ENCODE measurements around the gene CCNF.

CCNF gene

DNA sequence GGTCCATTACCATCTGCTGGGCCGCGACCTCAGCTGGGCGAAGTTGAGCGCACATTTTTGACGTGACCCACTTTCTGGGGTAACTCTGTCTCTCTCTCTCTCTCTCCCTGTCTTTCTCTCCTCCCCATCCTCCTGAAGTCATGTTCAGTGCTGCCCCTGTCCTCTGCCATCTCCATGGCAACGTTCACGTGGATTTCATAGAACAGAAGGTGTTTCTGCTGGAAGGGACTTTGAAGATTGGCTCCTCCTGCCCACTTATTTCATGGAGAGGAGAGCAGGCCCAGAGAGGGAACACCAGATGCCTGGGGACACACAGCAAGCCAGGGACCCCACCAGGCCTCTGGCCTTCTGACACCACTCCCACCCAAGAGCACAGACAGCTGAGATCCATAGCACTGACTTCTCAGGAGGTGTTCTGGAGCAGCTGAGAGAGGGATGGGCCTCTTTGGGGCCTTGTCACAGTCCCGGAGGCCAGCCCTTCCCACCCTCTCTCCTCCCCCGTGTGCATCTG is 4.2 kb upstream of the CCNF start (continued):
- TF ChIP-seq, protein P1, sequence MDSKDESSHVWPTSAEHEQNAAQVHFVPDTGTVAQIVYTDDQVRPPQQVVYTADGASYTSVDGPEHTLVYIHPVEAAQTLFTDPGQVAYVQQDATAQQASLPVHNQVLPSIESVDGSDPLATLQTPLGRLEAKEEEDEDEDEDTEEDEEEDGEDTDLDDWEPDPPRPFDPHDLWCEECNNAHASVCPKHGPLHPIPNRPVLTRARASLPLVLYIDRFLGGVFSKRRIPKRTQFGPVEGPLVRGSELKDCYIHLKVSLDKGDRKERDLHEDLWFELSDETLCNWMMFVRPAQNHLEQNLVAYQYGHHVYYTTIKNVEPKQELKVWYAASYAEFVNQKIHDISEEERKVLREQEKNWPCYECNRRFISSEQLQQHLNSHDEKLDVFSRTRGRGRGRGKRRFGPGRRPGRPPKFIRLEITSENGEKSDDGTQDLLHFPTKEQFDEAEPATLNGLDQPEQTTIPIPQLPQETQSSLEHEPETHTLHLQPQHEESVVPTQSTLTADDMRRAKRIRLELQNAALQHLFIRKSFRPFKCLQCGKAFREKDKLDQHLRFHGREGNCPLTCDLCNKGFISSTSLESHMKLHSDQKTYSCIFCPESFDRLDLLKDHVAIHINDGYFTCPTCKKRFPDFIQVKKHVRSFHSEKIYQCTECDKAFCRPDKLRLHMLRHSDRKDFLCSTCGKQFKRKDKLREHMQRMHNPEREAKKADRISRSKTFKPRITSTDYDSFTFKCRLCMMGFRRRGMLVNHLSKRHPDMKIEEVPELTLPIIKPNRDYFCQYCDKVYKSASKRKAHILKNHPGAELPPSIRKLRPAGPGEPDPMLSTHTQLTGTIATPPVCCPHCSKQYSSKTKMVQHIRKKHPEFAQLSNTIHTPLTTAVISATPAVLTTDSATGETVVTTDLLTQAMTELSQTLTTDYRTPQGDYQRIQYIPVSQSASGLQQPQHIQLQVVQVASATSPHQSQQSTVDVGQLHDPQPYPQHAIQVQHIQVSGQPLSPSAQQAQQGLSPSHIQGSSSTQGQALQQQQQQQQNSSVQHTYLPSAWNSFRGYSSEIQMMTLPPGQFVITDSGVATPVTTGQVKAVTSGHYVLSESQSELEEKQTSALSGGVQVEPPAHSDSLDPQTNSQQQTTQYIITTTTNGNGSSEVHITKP (tag by site-specific recombination; IDR thresholded peaks at IDR 0.05): no peak
- TF ChIP-seq ZSCAN23 (tag by site-specific recombination; IDR thresholded peaks at IDR 0.05) (no peak), ZFHX2 (tag by site-specific recombination; conservative IDR thresholded peaks at IDR 0.05) (no peak), ZNF292 (tag by site-specific recombination; IDR thresholded peaks at IDR 0.05; ENCODE audit: borderline replicate concordance, low read depth) (no peak), ZBTB1 (tag by site-specific recombination; IDR thresholded peaks at IDR 0.05) (no peak), GLI2 (tag by site-specific recombination; IDR thresholded peaks at IDR 0.05; ENCODE audit: borderline replicate concordance, low read depth) (no peak), MYNN (tag by site-specific recombination; IDR thresholded peaks at IDR 0.05; ENCODE audit: borderline replicate concordance) (no peak), ZNF221 (tag by site-specific recombination; IDR thresholded peaks at IDR 0.05; ENCODE audit: borderline replicate concordance) (no peak), ZNF501 (tag by site-specific recombination; IDR thresholded peaks at IDR 0.05) (no peak), ZNF624 (tag by site-specific recombination; IDR thresholded peaks at IDR 0.05) (no peak)
- TF ChIP-seq, protein P2, sequence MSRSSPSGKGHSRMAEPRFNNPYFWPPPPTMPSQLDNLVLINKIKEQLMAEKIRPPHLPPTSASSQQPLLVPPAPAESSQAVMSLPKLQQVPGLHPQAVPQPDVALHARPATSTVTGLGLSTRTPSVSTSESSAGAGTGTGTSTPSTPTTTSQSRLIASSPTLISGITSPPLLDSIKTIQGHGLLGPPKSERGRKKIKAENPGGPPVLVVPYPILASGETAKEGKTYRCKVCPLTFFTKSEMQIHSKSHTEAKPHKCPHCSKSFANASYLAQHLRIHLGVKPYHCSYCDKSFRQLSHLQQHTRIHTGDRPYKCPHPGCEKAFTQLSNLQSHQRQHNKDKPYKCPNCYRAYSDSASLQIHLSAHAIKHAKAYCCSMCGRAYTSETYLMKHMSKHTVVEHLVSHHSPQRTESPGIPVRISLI (tag by site-specific recombination; IDR thresholded peaks at IDR 0.05): no peak

DNA sequence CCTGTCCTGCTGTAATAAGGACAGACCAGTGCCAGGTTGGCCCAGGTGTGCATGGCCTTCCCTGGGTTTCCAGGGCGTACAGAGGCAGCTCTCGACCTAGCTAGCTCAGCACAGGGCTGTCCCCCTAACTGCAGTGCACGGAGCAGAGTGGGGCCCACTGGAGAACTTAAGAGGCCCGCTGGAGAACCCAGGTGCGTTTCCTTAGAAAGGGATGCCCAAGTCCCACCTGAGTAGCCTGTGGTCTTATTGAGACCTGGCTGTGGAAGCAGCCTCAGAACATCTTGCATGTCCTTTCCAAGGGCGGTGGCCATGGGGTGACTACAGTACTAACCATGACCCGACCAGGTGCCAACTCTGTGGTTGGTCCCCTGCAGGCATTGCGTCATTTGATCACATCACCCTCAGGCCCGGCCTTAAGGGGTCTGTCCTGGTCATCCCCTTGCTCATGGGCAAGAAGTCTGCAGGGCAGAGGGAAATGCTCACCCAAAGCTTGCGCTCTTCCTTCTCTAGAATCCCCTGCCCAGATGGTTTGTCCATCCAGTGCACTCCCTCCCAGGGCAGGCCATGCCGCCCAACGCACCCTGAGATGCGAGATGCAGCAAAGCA is 3.3 kb upstream of the CCNF start:
- POLR2A ChIA-PET: no interaction called here
- TF ChIP-seq GLI2 (tag by site-specific recombination; IDR thresholded peaks at IDR 0.05; ENCODE audit: borderline replicate concordance, low read depth) (no peak), ZFP69B (tag by site-specific recombination; IDR thresholded peaks at IDR 0.05) (peak; percentile 13; the same call in 1 of the 2 replicates), ZNF692 (tag by site-specific recombination; IDR thresholded peaks at IDR 0.05) (peak; percentile 58), ZNF558 (tag by site-specific recombination; IDR thresholded peaks at IDR 0.05) (no peak), ELK4 (IDR thresholded peaks at IDR 0.05; ENCODE audit: borderline replicate concordance, low read depth, low read length) (no peak)
- TF ChIP-seq, protein P3, sequence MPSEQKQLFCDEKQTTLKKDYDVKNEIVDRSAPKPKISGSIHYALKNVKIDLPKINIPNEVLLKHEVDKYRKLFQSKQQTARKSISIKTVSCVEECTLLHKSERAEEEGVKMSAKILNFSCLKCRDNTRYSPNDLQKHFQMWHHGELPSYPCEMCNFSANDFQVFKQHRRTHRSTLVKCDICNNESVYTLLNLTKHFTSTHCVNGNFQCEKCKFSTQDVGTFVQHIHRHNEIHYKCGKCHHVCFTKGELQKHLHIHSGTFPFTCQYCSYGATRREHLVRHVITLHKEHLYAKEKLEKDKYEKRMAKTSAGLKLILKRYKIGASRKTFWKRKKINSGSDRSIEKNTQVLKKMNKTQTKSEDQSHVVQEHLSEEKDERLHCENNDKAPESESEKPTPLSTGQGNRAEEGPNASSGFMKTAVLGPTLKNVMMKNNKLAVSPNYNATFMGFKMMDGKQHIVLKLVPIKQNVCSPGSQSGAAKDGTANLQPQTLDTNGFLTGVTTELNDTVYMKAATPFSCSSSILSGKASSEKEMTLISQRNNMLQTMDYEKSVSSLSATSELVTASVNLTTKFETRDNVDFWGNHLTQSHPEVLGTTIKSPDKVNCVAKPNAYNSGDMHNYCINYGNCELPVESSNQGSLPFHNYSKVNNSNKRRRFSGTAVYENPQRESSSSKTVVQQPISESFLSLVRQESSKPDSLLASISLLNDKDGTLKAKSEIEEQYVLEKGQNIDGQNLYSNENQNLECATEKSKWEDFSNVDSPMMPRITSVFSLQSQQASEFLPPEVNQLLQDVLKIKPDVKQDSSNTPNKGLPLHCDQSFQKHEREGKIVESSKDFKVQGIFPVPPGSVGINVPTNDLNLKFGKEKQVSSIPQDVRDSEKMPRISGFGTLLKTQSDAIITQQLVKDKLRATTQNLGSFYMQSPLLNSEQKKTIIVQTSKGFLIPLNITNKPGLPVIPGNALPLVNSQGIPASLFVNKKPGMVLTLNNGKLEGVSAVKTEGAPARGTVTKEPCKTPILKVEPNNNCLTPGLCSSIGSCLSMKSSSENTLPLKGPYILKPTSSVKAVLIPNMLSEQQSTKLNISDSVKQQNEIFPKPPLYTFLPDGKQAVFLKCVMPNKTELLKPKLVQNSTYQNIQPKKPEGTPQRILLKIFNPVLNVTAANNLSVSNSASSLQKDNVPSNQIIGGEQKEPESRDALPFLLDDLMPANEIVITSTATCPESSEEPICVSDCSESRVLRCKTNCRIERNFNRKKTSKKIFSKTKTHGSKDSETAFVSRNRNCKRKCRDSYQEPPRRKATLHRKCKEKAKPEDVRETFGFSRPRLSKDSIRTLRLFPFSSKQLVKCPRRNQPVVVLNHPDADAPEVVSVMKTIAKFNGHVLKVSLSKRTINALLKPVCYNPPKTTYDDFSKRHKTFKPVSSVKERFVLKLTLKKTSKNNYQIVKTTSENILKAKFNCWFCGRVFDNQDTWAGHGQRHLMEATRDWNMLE (tag by site-specific recombination; conservative IDR thresholded peaks at IDR 0.05; ENCODE audit: low read depth): no peak
- H3K36me3 ChIP-seq (ENCODE audit: control insufficient read depth in 2 of 2, insufficient read depth in 1 of 2, low read length in 2 of 2): peaks cover 0 to 3% of the 10 kb centered on the region in 2 experiments; a peak in 1 of 3 replicates
- no peak overlapping the region for H3K4me3 ChIP-seq (ENCODE audit: low read depth, low read length)
- no peaks in the 10 kb centered on the region; the same call in 1 of the 2 replicates for H3K4me1 ChIP-seq (ENCODE audit: control insufficient read depth, insufficient read depth, low read length)
- no peak overlapping the region for H3K27ac ChIP-seq (ENCODE audit: extremely low read depth, low read depth, low read length)
- H3K9me3 ChIP-seq (ENCODE audit: control insufficient read depth, insufficient read depth, low read depth, low read length): no peaks in the 10 kb centered on the region
- CTCF ChIA-PET: no interaction called here

All from HEK293 (cell line).